Activated CD4-positive, alpha-beta T cell treated with anti-CD3 and anti-CD28 coated beads, Interleukin-2, amount 50 U/mL, for 16 hours (primary cell): ENCODE data around the gene HOXC10.

ENCODE experiments used
- DNase-seq: peaks from one replicate; pipeline ENCODE4 v3.0.0-alpha.2; 2020

The HOXC10 gene

DNA sequence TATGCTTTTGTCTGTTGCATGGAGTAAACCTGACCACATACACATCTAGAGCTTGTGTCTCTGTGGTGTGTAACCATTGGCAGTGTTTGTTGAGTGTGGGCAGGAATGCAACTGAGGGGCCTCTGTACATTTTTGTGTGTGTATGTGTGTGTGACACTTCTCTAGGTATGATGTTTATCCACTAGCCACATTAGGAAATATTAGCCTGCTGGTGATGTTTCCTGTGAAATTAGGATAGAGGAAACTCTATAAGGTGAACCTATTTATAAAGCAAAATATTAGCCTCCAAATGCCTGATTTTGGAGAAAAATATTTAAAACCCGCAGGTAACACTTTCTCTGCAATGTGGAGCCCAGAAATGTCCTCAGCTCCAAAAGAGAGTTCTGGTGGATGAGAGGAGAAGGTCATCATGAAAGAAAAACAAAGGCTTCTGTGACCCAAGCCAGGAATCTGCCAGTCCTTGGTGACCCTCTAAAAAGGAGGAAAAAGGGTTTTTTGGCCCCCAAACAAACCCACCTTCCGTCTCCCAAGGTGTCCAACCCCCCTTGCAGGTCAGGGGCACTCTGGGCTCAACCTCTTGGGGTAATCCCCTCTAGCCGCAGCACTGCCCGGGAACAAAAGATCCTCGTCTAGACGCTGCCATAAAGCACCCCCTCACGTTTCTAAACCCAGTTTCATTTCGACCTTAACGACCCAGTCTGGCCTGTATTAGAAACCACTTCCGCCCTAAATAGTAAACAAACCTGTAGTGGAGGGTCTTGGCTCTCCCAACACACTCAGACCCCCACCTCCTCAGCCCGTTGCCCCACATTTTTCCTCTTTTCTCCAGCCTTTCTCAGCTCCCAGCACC, 7.1 kb upstream of the HOXC10 start:
- DNase-seq, result no peak

GRCh38 chr12:53978477-53979356, 6.2 kb upstream of the HOXC10 start:
- no peak for DNase-seq

- DNase-seq, result no peak
Observed at GRCh38 chr12:53980104-53980801, 4.7 kb upstream of the HOXC10 start.

DNA sequence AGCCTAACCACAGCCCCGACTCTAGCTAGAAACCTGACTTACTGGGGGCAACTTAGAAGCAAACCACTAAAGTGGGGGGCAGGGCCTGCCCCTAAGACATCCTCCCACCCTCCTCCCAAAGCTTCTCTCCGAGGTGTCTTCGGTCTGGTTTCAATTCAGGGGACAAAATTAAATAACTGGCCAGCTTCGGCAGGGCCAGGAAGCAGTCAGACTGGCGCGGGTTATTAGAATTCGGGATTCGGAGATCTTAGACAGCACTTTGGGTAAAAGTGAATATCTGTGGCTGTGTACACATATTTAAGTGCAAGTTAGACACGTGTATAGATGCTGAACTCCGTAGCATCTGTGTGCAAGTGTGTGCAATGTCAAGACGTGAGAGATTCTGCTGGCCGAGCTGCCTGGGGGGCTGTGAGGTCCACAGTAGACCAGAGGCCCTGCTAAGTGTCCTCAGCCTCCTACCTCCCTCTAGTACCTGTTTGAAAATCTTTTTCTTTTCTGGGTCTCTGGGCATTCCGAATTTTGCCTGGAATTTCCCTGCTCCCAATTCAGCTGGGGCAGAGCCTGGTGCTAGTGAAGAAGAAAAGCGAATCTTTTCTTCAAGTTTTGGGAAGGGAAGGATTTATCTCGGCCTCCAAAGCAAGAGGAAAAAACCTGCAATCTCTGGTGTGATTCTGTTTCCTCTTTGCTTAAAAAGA, 4.0 kb upstream of the HOXC10 start:
- DNase-seq, result no peak

DNA sequence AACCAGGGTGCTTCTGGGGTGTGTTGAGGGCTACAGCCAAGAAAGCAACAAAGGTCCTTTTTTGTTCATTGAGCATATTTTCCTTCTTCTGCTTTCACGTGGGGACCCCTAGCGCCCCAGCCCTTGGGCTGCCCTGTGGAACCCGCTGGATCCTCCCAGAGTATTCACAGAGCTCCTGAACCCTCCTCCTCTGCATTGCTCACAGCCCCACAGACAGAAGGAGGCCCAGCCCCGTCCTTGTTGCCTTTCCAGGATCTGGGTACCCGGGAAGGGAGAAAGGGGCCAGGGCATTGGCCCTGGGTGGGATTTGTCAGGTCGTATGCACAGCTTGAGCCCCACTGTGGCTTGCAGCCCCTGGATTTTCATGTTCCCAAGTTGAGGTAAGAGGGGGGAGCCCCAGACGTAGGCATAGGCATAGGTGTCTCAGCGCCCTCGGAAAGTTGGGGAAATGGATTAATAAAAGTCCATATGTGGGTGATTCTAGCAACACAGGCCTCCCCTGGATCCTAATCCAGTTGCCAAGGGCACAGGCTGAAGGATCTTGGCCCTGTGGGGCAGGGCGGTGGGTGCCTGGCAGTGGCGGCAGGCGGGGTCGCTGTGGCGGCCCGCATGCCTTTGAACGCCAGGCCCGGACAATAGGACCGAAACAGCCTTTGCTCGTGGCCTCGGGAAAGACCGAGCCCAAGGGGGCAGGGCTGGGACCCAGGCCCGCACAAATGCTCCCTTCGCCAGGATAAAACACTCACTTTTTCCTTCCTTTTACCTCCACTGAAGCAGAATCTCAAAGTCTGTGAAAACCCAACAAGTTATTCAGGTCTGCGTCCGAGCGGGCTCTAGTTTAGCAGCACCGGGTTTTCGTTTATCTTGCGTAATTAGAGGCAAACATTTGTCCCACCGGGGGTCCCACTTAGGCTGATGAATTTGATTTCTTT, 3.0 kb upstream of the HOXC10 start:
- DNase-seq, result no peak

GRCh38 chr12:53982648-53983567, 2.0 kb upstream of the HOXC10 start:
- no peak for DNase-seq

DNA sequence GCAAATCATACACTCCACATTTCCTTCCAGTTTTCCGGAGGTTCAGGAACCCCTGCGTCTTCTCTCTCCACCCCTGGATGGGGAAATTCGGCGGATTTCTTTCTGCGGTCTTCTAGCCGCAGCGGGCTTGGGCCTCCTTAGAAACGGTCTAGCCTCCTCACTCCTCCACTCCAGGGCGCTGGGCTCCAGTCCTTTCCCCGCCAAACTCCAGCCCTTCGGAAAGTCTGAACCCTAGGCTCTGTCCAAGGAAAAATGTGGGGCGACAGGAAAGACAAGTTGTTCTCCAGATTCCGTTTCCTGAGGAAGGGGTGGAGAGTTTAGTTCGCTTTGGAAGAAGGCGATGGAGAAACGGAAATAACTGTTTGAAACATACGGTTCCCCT, 1.4 kb upstream of the HOXC10 start:
- DNase-seq, result no peak

DNA sequence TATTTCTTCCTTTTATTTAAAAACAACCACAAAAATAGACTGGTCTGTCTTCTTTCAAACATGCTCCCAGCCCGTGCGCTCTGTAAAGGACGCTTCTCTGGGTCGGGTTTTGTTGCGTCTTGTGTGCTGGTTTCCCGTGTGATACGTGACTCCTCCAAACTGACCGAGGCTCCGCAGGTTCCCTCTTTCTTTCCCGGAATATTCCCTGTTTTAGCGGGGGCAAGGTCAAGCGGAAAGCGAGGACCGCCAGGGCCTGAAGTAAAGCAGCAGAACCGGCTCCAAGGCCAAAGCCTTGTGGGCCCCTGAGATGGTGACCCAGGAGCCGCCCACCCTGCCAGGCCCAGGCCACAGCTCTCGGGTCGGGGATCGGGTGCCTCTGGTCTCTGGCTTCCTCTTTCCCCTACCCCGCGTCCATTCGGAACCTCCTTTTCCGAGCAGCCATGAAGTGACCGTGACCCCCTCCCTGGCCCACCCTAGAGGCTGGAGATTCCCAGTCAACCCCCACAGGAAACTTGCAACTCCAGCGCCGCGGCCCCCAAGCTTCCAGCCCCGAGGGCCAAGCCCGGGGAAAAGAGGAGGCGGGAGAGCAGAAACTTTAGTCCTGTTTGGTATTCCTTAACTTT, 885 bp upstream of the HOXC10 start:
- DNase-seq, result no peak

GRCh38 chr12:53985692-53985993, 697 bp downstream of the HOXC10 start:
- no peak for DNase-seq

DNA sequence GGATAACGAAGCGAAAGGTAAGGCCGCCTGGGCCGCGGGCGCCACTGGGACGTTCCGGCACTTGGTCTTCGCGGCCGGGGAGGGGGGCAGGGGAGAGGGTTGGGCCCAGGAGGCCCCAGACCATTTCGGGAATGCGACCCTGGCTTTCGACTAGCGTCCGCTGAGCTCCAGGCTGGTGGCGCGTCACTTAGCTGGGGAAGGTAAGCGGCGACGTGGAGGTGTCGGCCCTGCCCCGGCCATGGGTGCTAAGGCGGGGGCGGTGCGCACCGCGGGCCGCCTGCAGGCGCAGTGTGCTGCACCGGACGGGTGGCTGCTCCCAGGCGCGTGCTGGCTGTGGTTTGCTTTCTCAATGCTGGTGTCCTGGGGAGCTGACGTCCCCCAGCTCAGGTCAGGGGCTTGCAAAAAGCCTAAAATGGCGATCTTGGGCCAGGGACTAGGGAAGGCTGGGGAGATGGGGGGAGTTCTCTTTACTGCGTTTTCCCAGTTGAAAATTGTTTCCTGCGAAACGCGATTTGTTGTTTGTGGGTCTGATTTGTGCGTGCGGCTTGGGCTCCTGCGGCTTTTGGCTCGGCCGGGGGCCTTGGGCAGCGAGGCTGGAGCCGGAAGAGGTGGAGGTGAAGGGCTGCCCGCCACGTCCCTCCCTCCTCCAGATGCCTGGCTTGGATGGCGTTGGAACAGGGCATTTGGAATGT, 1.2 kb downstream of the HOXC10 start:
- peak; percentile 25 for DNase-seq

- no peak for DNase-seq
Observed at GRCh38 chr12:53986686-53987483, 1.9 kb downstream of the HOXC10 start.

GRCh38 chr12:53987787-53988230, 2.9 kb downstream of the HOXC10 start:
- no peak for DNase-seq

- no peak for DNase-seq
Observed at GRCh38 chr12:53988541-53989226, 3.7 kb downstream of the HOXC10 start.

- peak; percentile 58 for DNase-seq
Observed at GRCh38 chr12:53989227-53990113, 4.5 kb downstream of the HOXC10 start.

DNA sequence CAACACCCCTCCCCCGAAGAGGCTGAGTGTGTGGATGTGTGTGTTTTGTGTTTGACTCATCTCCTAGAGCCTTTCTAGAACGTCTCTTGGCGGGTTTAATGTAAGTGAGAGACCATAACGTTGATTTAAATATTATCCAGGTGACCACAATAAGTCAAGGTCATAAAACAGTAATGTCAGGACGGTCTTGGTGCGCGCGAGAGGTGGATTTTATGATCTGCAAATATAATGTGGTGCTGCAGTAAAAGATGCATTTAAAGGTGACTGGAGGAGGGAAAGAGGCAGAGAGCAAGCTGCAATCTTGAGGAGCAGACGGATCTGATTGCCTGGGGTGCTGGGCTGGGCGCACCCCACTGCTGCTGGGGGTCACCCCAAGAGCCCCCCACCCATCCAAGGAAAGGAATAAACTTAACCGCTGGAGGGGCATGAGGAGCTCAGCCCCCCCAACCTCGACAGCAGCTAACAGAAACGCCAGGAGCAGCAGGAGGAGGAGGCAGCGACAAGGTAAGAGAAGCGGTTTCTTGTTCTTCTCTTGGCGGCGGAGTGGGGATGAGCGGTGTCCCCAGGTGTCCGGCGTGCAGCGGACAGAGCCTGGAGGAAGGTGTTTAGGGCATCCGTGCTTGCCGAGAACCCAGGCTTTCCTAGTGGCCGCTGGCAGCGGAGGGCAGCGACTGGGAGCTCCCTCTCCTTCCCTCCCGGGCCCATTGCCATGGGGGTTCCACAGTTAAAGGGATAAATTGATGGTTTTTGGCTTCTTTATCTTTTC, 5.5 kb downstream of the HOXC10 start:
- no peak for DNase-seq

DNA sequence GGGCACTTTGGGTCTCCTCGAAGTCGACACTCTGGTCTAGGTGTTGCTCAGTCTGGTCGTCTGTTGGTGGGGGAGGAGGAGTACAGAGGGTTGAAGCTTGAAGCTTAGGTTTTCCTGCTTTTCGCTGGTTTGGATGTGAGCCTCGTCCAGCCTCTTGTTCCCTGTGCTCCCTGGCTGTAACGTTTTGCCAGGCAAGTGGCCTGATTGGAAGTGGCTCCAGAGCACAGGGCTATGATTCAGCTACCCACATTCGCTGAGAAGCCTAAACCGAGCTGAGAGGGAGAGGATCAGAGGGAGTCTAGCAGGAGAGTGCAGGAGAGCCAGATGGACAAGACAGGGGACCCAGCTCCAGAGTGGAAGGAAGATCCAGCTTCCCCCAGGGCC, 6.1 kb downstream of the HOXC10 start:
- DNase-seq, result no peak
